ENCODE results near the gene FSTL5. TPM values are rescaled to one million over a fixed set of nuclear protein-coding genes. Genes with fewer than 3 reads are reported as not detected.

Gene FSTL5
- total and polyA plus RNA-seq, 9 of the 15 experiments (the other 6 are each of a cell fraction or from before 2014, with no cell fraction given), result 0.09 to 3.1 (median 0.50) TPM; not detected in 1

DNA sequence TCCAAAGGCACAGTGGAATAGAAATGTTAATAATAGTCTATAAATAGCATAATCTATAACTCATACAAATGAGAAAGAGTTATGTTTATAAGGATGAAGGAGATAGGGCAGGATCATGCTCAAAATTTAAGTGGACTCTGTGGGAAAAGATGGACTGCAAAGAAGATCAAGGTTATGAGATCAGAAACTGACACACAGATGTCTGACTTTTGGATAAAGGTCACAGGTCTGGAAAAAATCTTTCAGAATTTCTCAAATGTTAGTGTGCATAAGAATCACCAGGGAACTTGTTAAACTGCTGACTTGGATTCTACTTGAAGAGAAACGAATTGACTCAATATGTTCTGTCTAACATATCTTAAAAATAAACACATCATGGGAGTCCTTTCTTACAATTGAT lies 104.1 kb downstream of the FSTL5 start:
- CTCF ChIA-PET (ENCODE audit: low intra/inter-chr PET ratio), result no interaction called here

DNA sequence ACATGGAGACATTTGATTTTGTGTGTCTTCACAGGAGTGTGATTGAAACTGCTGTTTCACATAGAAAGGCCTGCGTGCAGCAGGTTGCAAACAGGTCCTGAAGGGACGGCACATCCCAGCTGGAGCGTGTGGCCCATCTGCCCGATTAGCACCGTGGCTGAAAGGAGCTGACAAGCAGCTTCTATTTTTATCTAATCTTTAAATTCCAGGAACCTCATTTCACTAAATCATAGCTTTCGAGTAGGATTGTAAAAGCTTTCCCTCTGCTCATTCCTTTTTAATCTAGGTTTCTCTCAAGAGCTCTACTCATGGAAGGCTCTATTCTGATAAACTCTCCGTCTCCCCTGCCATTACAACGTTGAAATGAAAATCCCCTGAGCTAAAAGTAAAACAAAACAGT lies 106.8 kb downstream of the FSTL5 start:
- Histone ChIP-seq H4K20me1 (replicated peaks; ENCODE audit: control insufficient read depth, insufficient read depth, low read length) (no peaks in the 10 kb centered on the region), H3K4me2 (ENCODE audit: insufficient read depth, low read length) (no peak overlapping the region), H3K9me1 (ENCODE audit: control insufficient read depth, insufficient read depth, low read length) (no peaks in the 10 kb centered on the region), H3K36me3 (ENCODE audit: control insufficient read depth, insufficient read depth, low read length) (no peaks in the 10 kb centered on the region), H3K4me3 (no peak overlapping the region), H3K9ac (ENCODE audit: insufficient read depth in 1 of 2, low read depth in 2 of 2, low read length in 2 of 2) (no peak overlapping the region), H3K9me3 (replicated peaks; ENCODE audit: control insufficient read depth, insufficient read depth, low read depth, low read length) (no peaks in the 10 kb centered on the region), H3K27me3 (ENCODE audit: control insufficient read depth in 2 of 2, insufficient read depth in 2 of 2, low read length in 2 of 2) (no peaks in the 10 kb centered on the region), H3K79me2 (ENCODE audit: control insufficient read depth, insufficient read depth, low read length) (no peaks in the 10 kb centered on the region), H3K27ac (ENCODE audit: extremely low read depth, low read depth, low read length) (no peak overlapping the region), H2AFZ (ENCODE audit: low read depth, low read length) (no peak overlapping the region), H3K4me1 (replicated peaks in 1 of 2; ENCODE audit: control insufficient read depth in 2 of 2, insufficient read depth in 2 of 2, low read length in 2 of 2) (no peaks in the 10 kb centered on the region)
- no peak for TF ChIP-seq ZNF583 (CRISPR knock-in tag; IDR thresholded peaks at IDR 0.05)
- CTCF ChIA-PET (ENCODE audit: low intra/inter-chr PET ratio), result no interaction called here
- no peak for DNase-seq (ENCODE audit: extremely low read depth in 1 of 4, low spot score in 3 of 4)
- ATAC-seq, result no peak
- in situ Hi-C loops (cut with MboI) (no loop called here), intact Hi-C loops (cut with micrococcal nuclease) (no loop called here)
- WGBS (ENCODE audit: insufficient coverage, low coverage, missing lambda C conversion rate), result 2% methylated on average over 7 of the region's 8 CpGs
- FAIRE-seq, result no peak
- POLR2A ChIA-PET, result no interaction called here
- BruUV-seq (replicated peaks), result no TSS peak

More for the DNA sequence above, 104.1 kb downstream of the FSTL5 start:
- no peaks in the 10 kb centered on the region for H4K20me1 ChIP-seq (replicated peaks; ENCODE audit: control insufficient read depth, insufficient read depth, low read length)
- no peaks in the 10 kb centered on the region for H3K79me2 ChIP-seq (ENCODE audit: control insufficient read depth, insufficient read depth, low read length)
- TF ChIP-seq ARHGAP35 (IDR thresholded peaks at IDR 0.05; ENCODE audit: partially characterized antibody) (no peak), CBFA2T3 (IDR thresholded peaks at IDR 0.05) (no peak), ZNF3 (CRISPR knock-in tag; IDR thresholded peaks at IDR 0.05) (no peak), XRCC3 (IDR thresholded peaks at IDR 0.05) (no peak), ZBTB17 (CRISPR knock-in tag; IDR thresholded peaks at IDR 0.05) (no peak), ILF3 (IDR thresholded peaks at IDR 0.05; ENCODE audit: borderline replicate concordance) (no peak)
- TF ChIP-seq, protein P1, sequence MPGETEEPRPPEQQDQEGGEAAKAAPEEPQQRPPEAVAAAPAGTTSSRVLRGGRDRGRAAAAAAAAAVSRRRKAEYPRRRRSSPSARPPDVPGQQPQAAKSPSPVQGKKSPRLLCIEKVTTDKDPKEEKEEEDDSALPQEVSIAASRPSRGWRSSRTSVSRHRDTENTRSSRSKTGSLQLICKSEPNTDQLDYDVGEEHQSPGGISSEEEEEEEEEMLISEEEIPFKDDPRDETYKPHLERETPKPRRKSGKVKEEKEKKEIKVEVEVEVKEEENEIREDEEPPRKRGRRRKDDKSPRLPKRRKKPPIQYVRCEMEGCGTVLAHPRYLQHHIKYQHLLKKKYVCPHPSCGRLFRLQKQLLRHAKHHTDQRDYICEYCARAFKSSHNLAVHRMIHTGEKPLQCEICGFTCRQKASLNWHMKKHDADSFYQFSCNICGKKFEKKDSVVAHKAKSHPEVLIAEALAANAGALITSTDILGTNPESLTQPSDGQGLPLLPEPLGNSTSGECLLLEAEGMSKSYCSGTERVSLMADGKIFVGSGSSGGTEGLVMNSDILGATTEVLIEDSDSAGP (CRISPR knock-in tag; IDR thresholded peaks at IDR 0.05), result no peak
- no peaks in the 10 kb centered on the region for H3K9me3 ChIP-seq (replicated peaks; ENCODE audit: control insufficient read depth, insufficient read depth, low read depth, low read length)
- DNase-seq (ENCODE audit: extremely low read depth in 1 of 4, low spot score in 3 of 4) (no peak), FAIRE-seq (no peak), ATAC-seq (no peak)
- no peaks in the 10 kb centered on the region for H3K4me1 ChIP-seq (replicated peaks in 1 of 2; ENCODE audit: control insufficient read depth in 2 of 2, insufficient read depth in 2 of 2, low read length in 2 of 2)
- H3K36me3 ChIP-seq (ENCODE audit: control insufficient read depth, insufficient read depth, low read length), result no peaks in the 10 kb centered on the region
- POLR2A ChIA-PET, result no interaction called here
- no peak overlapping the region for H3K27ac ChIP-seq (ENCODE audit: extremely low read depth, low read depth, low read length)
- no peak overlapping the region for H3K9ac ChIP-seq (ENCODE audit: insufficient read depth in 1 of 2, low read depth in 2 of 2, low read length in 2 of 2)
- no peak overlapping the region for H3K4me3 ChIP-seq
- BruUV-seq (replicated peaks), result no TSS peak
- H2AFZ ChIP-seq (ENCODE audit: low read depth, low read length), result no peak overlapping the region
- in situ Hi-C loops (cut with MboI) (no loop called here), intact Hi-C loops (cut with micrococcal nuclease) (no loop called here)
- 0% methylated on average over 1 of the region's 1 CpG for WGBS (ENCODE audit: insufficient coverage, low coverage, missing lambda C conversion rate)
- H3K27me3 ChIP-seq (ENCODE audit: control insufficient read depth in 2 of 2, insufficient read depth in 2 of 2, low read length in 2 of 2), result no peaks in the 10 kb centered on the region
- H3K4me2 ChIP-seq (ENCODE audit: insufficient read depth, low read length), result no peak overlapping the region
- H3K9me1 ChIP-seq (ENCODE audit: control insufficient read depth, insufficient read depth, low read length), result no peaks in the 10 kb centered on the region
